SU-DHL-6 (cell line): ENCODE results near the gene RPGR.

ENCODE experiments used
- CTCF ChIP-seq: fragments of 200-600 bp; sonication (generic); IDR thresholded peaks from one replicate; pipeline ENCODE4 v1.5.1; 2017; ENCODE audit warnings: antibody characterized with exemption, mild to moderate bottlenecking, low read length, moderate library complexity; ENCODE audit not compliant: insufficient read depth, poor library complexity, severe bottlenecking
- EZH2phosphoT487 ChIP-seq: fragments of 200-600 bp; sonication (generic), shearing (Covaris generic); conservative IDR thresholded peaks from 2 replicates; pipeline ENCODE4 v1.6.1; 2018; ENCODE audit warnings: mild to moderate bottlenecking, antibody characterized with exemption, low read length, moderate library complexity, mixed read lengths

- TF ChIP-seq CTCF: no peak
- no peak for TF ChIP-seq EZH2phosphoT487
These were observed 9.1 kb downstream of the RPGR start for GRCh38 chrX:38318196-38318595.
